WTC11 (cell line): Measurements from ENCODE around the gene TRIM62.

Source experiments
- ARID4B ChIP-seq: sonication (generic); formaldehyde crosslinking; IDR thresholded peaks from 2 replicates; pipeline ENCODE4 v1.8.0; 2023; ENCODE audit warnings: missing genetic modification reagents, mild to moderate bottlenecking, borderline replicate concordance
- ATF2 ChIP-seq: sonication (generic); formaldehyde crosslinking; IDR thresholded peaks from 2 replicates; pipeline ENCODE4 v1.8.1; 2022; ENCODE audit warnings: low read depth, missing genetic modification reagents, borderline replicate concordance
- CREB1 ChIP-seq: sonication (generic); formaldehyde crosslinking; IDR thresholded peaks from 2 replicates; pipeline ENCODE4 v1.8.0; 2023; ENCODE audit warnings: mild to moderate bottlenecking, missing genetic modification reagents
- CTCF ChIP-seq: fragments of 200-600 bp; IDR thresholded peaks from 2 replicates; pipeline ENCODE4 v1.8.0; 2022; ENCODE audit warnings: antibody characterized with exemption
- E2F4 ChIP-seq: sonication (generic); formaldehyde crosslinking; IDR thresholded peaks from 2 replicates; pipeline ENCODE4 v1.8.1; 2022; ENCODE audit warnings: low read depth, mild to moderate bottlenecking, moderate library complexity, missing genetic modification reagents, borderline replicate concordance
- GABPB1 ChIP-seq: sonication (generic); formaldehyde crosslinking; IDR thresholded peaks from 2 replicates; pipeline ENCODE4 v1.8.1; 2023; ENCODE audit warnings: mild to moderate bottlenecking, missing genetic modification reagents
- NR2C2 ChIP-seq: sonication (generic); formaldehyde crosslinking; IDR thresholded peaks from 2 replicates; pipeline ENCODE4 v1.8.0; 2022; ENCODE audit warnings: mild to moderate bottlenecking, missing genetic modification reagents
- NR3C1 ChIP-seq: sonication (generic); formaldehyde crosslinking; conservative IDR thresholded peaks from 2 replicates; pipeline ENCODE4 v1.8.1; 2023; ENCODE audit warnings: low read depth, mild to moderate bottlenecking, missing genetic modification reagents
- SMAD4 ChIP-seq: sonication (generic); formaldehyde crosslinking; IDR thresholded peaks from 2 replicates; pipeline ENCODE4 v1.8.0; 2022; ENCODE audit warnings: mild to moderate bottlenecking, missing genetic modification reagents
- STAT6 ChIP-seq: sonication (generic); formaldehyde crosslinking; conservative IDR thresholded peaks from 2 replicates; pipeline ENCODE4 v1.8.1; 2023; ENCODE audit warnings: mild to moderate bottlenecking, low read depth, missing genetic modification reagents, moderate library complexity

GRCh38 chr1:33168556-33169289 is 13.1 kb downstream of the TRIM62 start:
- TF ChIP-seq GABPB1: no peak
- TF ChIP-seq CTCF: no peak
- TF ChIP-seq ARID4B (CRISPR knock-in tag): no peak
- TF ChIP-seq CREB1: no peak
- no peak for TF ChIP-seq ATF2 (CRISPR knock-in tag)
- TF ChIP-seq NR2C2 (CRISPR knock-in tag): no peak
- TF ChIP-seq E2F4: no peak
- no peak for TF ChIP-seq NR3C1 (CRISPR knock-in tag)
- no peak for TF ChIP-seq STAT6 (CRISPR knock-in tag)
- no peak for TF ChIP-seq SMAD4 (CRISPR knock-in tag)
